MCF 10A (cell line): Measurements from ENCODE around the gene MPP2. TPM values are rescaled to one million over a fixed set of nuclear protein-coding genes. Genes with fewer than 3 reads are reported as not detected.
"Not testable (repeated sequence)": the region's sequence is repeated elsewhere in the genome, so short reads cannot be mapped to it uniquely, and the experiment has no call there.

Experiments
- BruUV-seq: library from RNA; stranded (reverse); fragments of 400-500 nt; replicated peaks from 2 replicates; lab custom pipeline; 2021; lab: Mats Ljungman, UMichigan
- CTCF ChIA-PET: fragments of 300-600 bp; sonication (Branson Sonifier 250); formaldehyde crosslinking; extraction: SDS; loops from one replicate; lab custom pipeline; 2021; ENCODE audit warnings: antibody characterized with exemption, inconsistent platforms; lab: Yijun Ruan, JAX
- POLR2A ChIA-PET: fragments of 300-600, 350-650 bp; sonication (Branson Sonifier 250); formaldehyde crosslinking; extraction: SDS; loops from one replicate; lab custom pipeline; 2020; ENCODE audit warnings: antibody characterized with exemption, inconsistent platforms; lab: Yijun Ruan, JAX
- DNase-seq: peaks from one replicate; pipeline ENCODE4 v3.0.0-alpha.2; 2018; ENCODE audit not compliant: unreplicated experiment
- H3K27ac Mint-ChIP-seq: one replicate; pipeline ENCODE4 v1.8.0; 2022; ENCODE audit warnings: mild to moderate bottlenecking, low read depth, mixed read lengths; ENCODE audit not compliant: unreplicated experiment
- H3K27me3 Mint-ChIP-seq: one replicate; pipeline ENCODE4 v1.8.0; 2022; ENCODE audit warnings: mixed read lengths; ENCODE audit not compliant: insufficient read depth, unreplicated experiment
- H3K36me3 Mint-ChIP-seq: one replicate; pipeline ENCODE4 v1.8.0; 2022; ENCODE audit warnings: mild to moderate bottlenecking, moderate library complexity, mixed read lengths; ENCODE audit not compliant: insufficient read depth, unreplicated experiment
- H3K4me1 Mint-ChIP-seq: one replicate; pipeline ENCODE4 v1.8.0; 2022; ENCODE audit warnings: mixed read lengths; ENCODE audit not compliant: insufficient read depth, unreplicated experiment
- H3K4me3 Mint-ChIP-seq: one replicate; pipeline ENCODE4 v1.8.0; 2022; ENCODE audit warnings: mild to moderate bottlenecking, moderate library complexity, mixed read lengths; ENCODE audit not compliant: unreplicated experiment
- H3K9me3 Mint-ChIP-seq: one replicate; pipeline ENCODE4 v1.8.0; 2022; ENCODE audit warnings: mixed read lengths; ENCODE audit not compliant: unreplicated experiment
- intact Hi-C: fragments of 100-400 bp; cut with micrococcal nuclease; formaldehyde crosslinking; loops from 2 replicates; pipeline ENCODE4 v1.14.1; 2022
- total RNA-seq: library from RNA; stranded (reverse); gene quantifications from 2 replicates; pipeline ENCODE4 v1.2.3, GENCODE V29; 2022
- TF ChIP-seq, protein P1 (sequence below): fragments of 200-600 bp; IDR thresholded peaks from one replicate; pipeline ENCODE4 v1.8.0; 2022; ENCODE audit warnings: antibody characterized with exemption, mild to moderate bottlenecking; ENCODE audit not compliant: unreplicated experiment

MPP2 gene
- total RNA-seq, 1 experiment from 2014 or later = not detected

DNA sequence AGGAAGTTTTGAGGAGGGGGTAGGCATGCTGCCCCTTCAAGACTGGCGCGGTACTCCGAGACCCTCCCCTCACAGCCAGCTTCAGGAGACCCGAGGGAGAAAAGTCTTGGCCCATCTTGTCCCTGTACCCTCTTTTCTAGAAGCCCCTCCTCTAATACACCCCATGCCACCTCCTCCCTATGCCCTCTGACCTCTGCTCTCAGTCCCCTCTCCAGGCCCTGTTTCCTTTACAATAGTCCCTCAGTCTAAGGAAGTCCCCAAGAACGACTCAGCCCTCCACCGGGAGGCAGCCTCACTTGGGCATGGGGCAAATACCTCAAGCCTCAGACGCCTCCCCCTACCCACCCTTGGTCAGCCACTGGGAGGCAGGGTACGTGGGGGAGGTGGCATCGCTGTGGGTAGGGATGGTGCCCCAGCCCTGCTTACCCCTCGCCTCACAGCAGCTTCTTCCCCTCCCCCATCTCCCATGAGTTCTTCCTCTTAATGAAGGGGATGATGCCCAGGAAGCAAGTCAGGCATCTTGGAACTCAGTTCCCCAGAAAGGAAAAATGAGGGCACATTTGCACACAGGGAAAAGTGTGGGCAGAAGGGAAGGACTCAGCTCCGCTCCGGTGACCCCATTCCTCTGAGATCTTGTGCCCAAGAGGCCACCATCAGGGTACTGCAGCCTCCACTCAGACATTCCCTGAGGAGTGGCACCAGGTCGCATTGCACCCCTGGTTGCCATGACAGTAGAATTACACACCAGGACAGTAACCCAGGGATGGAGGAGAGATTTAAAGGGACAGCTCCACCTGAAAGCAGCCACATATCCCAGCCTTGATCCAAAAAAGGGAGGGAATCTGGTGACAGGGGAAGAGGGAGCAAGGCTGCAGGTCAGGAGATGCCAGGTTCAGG lies 6.2 kb downstream of the MPP2 start:
- H3K27ac Mint-ChIP-seq = no peak overlapping the region
- DNase-seq = no peak
- peak overlapping the region; percentile 69 for H3K4me3 Mint-ChIP-seq

DNA sequence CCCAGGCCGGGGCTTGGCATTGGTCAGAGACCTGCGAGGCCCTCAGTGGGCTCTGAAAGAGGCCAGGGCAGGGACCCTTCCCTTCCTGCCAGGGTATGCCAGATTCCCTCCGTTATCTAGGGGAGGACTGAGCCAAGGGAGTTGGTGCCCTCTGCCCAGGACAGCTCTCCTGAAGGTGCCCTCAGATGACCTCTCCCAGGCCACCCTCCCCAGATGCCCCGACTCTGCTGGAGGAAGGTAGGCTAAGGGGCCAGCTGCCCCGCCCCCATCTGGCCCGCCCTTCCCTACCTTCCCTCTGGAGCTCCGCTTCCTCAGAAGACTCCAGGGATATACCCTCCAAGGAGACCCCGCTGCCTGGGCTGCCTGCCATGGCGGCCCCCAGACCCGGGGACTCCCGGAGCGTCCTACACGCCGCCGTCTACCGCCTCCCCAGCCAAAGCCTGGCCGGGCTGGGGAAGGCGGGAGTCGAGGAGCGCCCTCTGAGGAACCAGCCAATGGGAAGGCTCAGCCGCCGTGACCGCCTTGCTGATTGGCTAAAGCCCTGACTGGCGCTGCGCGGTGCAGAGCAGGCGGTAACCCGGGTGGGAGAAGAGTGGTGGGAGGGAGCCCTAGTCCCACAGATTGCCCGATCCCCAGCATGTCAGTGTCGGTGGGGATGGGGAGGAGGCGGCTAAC lies 7.0 kb downstream of the MPP2 start:
- BruUV-seq = no TSS peak
- Mint-ChIP-seq H3K27ac (no peak overlapping the region), H3K27me3 (peaks cover 41% of the 10 kb centered on the region), H3K36me3 (no peaks in the 10 kb centered on the region), H3K4me1 (peaks cover 6% of the 10 kb centered on the region), H3K4me3 (peak overlapping the region; percentile 69), H3K9me3 (no peaks in the 10 kb centered on the region)
- intact Hi-C loops = no loop called here
- ChIA-PET POLR2A (interaction anchor here (0.6 to 1.5 kb wide), 4 partner anchors 9 to 352 kb away, joined by 3 to 4 read pairs (median 4); no protein-coding TSS in a partner anchor), CTCF (interaction anchor here (0.7 to 12.5 kb wide), 3 partner anchors 9 to 251 kb away, joined by 3 to 87 read pairs (median 16); no protein-coding TSS in a partner anchor)
- peak; percentile 81 for DNase-seq
- TF ChIP-seq, protein P1, sequence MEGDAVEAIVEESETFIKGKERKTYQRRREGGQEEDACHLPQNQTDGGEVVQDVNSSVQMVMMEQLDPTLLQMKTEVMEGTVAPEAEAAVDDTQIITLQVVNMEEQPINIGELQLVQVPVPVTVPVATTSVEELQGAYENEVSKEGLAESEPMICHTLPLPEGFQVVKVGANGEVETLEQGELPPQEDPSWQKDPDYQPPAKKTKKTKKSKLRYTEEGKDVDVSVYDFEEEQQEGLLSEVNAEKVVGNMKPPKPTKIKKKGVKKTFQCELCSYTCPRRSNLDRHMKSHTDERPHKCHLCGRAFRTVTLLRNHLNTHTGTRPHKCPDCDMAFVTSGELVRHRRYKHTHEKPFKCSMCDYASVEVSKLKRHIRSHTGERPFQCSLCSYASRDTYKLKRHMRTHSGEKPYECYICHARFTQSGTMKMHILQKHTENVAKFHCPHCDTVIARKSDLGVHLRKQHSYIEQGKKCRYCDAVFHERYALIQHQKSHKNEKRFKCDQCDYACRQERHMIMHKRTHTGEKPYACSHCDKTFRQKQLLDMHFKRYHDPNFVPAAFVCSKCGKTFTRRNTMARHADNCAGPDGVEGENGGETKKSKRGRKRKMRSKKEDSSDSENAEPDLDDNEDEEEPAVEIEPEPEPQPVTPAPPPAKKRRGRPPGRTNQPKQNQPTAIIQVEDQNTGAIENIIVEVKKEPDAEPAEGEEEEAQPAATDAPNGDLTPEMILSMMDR = no peak

More for the DNA sequence above, 6.2 kb downstream of the MPP2 start:
- ChIA-PET CTCF (interaction anchor here (0.6 to 12.5 kb wide), 3 partner anchors 9 to 167 kb away, joined by 3 to 87 read pairs (median 16); no protein-coding TSS in a partner anchor), POLR2A (interaction anchor here (1.0 kb wide), 1 partner anchor 353 kb away, joined by 4 read pairs; no protein-coding TSS in a partner anchor)
- Mint-ChIP-seq H3K36me3 (no peaks in the 10 kb centered on the region), H3K27me3 (peaks cover 41% of the 10 kb centered on the region), H3K4me1 (peaks cover 6% of the 10 kb centered on the region), H3K9me3 (no peaks in the 10 kb centered on the region)
- intact Hi-C loops = no loop called here
- TF ChIP-seq, protein P1 = no peak
- no TSS peak for BruUV-seq

DNA sequence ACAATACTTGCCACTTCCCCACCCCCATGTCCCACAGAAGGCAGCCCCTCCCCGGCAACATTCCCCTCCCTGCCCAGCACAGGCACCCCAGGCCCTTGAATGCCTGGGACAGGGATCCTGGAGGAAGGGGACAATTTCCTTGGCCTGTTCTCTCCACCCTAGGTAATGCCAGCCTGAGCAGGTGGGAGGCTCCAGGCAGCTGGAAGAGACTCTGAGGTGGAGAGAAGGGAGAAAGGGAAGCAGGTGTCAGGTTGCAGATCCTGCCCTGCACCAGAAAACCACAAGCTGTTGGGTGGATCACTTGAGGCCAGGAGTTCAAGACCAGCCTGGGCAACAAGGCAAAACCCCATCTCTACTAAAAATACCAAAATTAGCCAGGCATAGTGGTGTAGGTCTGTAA lies 8.9 kb downstream of the MPP2 start:
- ChIA-PET CTCF (interaction anchor here (0.5 to 12.5 kb wide), 5 partner anchors 11 to 120 kb away, joined by 3 to 87 read pairs (median 4); partner anchors contain the start of gene DUSP3), POLR2A (interaction anchor here (0.6 kb wide), 1 partner anchor 12 kb away, joined by 3 read pairs; no protein-coding TSS in a partner anchor)
- H3K9me3 Mint-ChIP-seq = no peaks in the 10 kb centered on the region
- intact Hi-C loops = no loop called here
- no peak overlapping the region for H3K4me3 Mint-ChIP-seq
- no peak overlapping the region for H3K27ac Mint-ChIP-seq
- peaks cover 6% of the 10 kb centered on the region for H3K4me1 Mint-ChIP-seq
- H3K27me3 Mint-ChIP-seq = peaks cover 31% of the 10 kb centered on the region
- H3K36me3 Mint-ChIP-seq = no peaks in the 10 kb centered on the region
- no peak for DNase-seq
- TF ChIP-seq, protein P1 = no peak
- BruUV-seq = no TSS peak

DNA sequence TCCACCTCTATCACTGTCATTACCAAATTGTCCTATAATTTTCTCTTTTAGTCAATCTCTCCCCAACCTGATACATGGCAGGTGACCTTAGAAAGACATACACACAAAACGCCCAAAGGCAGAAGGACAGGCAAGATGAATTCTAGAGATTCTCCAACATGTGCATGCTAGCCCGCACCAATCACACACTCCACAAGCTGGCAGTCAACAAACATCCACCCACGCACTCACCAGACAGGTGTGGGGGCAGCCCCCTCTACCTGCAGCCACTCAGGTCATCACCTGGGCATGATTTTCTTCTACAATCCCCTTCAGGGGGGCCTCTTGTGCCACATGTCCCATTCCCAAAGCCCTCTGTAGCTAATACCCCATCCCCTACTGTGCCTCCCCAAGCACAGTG lies 9.5 kb downstream of the MPP2 start:
- H3K27me3 Mint-ChIP-seq = peaks cover 31% of the 10 kb centered on the region
- no peak overlapping the region for H3K27ac Mint-ChIP-seq
- no peak overlapping the region for H3K4me3 Mint-ChIP-seq
- peak; percentile 38 for DNase-seq
- H3K9me3 Mint-ChIP-seq = no peaks in the 10 kb centered on the region
- no TSS peak for BruUV-seq
- H3K4me1 Mint-ChIP-seq = peaks cover 6% of the 10 kb centered on the region
- ChIA-PET CTCF (interaction anchor here (0.6 to 12.5 kb wide), 5 partner anchors 12 to 119 kb away, joined by 3 to 87 read pairs (median 3); partner anchors contain the start of genes CD300LG and DUSP3), POLR2A (no interaction called here)
- TF ChIP-seq, protein P1 = no peak
- H3K36me3 Mint-ChIP-seq = no peaks in the 10 kb centered on the region
- intact Hi-C loops = no loop called here

DNA sequence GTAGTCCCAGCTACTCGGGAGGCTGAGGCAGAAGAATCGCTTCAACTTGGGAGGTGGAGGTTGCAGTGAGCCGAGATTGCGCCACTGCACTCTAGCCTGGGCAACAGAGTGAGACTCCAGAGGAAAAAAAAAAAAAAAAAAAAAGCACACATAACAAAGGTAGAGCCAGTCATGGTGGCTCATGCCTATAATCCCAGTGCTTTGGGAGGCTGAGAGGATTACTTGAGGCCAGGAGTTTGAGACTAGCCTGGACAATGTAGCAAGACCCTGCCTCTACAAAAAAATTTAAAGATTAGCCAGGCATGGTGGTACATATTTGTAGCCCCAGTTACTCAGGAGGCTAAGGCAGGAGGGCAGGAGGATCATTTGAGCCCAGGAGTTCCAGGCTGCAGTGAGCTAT lies 12.8 kb downstream of the MPP2 start:
- H3K4me1 Mint-ChIP-seq, H3K27ac Mint-ChIP-seq, H3K4me3 Mint-ChIP-seq, DNase-seq, H3K36me3 Mint-ChIP-seq, H3K9me3 Mint-ChIP-seq, intact Hi-C loops, BruUV-seq: not testable (repeated sequence)
- ChIA-PET POLR2A (interaction anchor here (0.7 kb wide), 1 partner anchor 37 kb away, joined by 4 read pairs; no protein-coding TSS in a partner anchor), CTCF (interaction anchor here (0.6 to 12.5 kb wide), 3 partner anchors 9 to 16 kb away, joined by 3 to 87 read pairs (median 5); no protein-coding TSS in a partner anchor)
- peaks cover 31% of the 10 kb centered on the region for H3K27me3 Mint-ChIP-seq
